H9 (cell line): Measurements from ENCODE around the gene BSPRY. TPM values are rescaled to one million over a fixed set of nuclear protein-coding genes. Genes with fewer than 3 reads are reported as not detected.

Source experiments
- DNase-seq: peaks from one replicate; pipeline ENCODE4 v3.0.0-alpha.2; 2017
- H2AFZ ChIP-seq: one replicate; pipeline ENCODE4 v1.6.1; 2013; ENCODE audit warnings: mild to moderate bottlenecking, low read length, control low read depth, moderate library complexity
- H2AK5ac ChIP-seq: 2 replicates; pipeline ENCODE4 v1.6.1; 2013; ENCODE audit warnings: low read length, control low read depth, mixed read lengths; ENCODE audit not compliant: insufficient read length
- H2BK120ac ChIP-seq: one replicate; pipeline ENCODE4 v1.6.1; 2013; ENCODE audit warnings: low read depth, mild to moderate bottlenecking, low read length, control low read depth, inconsistent platforms; ENCODE audit not compliant: poor library complexity, severe bottlenecking
- H2BK12ac ChIP-seq: 2 replicates; pipeline ENCODE4 v1.6.1; 2013; ENCODE audit warnings: low read length, control low read depth, mixed read lengths, low read depth; ENCODE audit not compliant: insufficient read length
- H2BK15ac ChIP-seq: 2 replicates; pipeline ENCODE4 v1.6.1; 2013; ENCODE audit warnings: low read depth, low read length, control low read depth
- H2BK20ac ChIP-seq: one replicate; pipeline ENCODE4 v1.6.1; 2013; ENCODE audit warnings: low read depth, mild to moderate bottlenecking, low read length, control low read depth, inconsistent platforms; ENCODE audit not compliant: poor library complexity, severe bottlenecking
- H2BK5ac ChIP-seq: 2 replicates; pipeline ENCODE4 v1.6.1; 2013; ENCODE audit warnings: low read length, control low read depth, mixed read lengths; ENCODE audit not compliant: insufficient read length
- H3K14ac ChIP-seq: 2 replicates; pipeline ENCODE4 v1.6.1; 2013; ENCODE audit warnings: low read length, control low read depth; ENCODE audit not compliant: insufficient read depth
- H3K18ac ChIP-seq: 2 replicates; pipeline ENCODE4 v1.6.1; 2013; ENCODE audit warnings: low read depth, mild to moderate bottlenecking, mixed read lengths, low read length, control low read depth; ENCODE audit not compliant: insufficient read length
- H3K23ac ChIP-seq: 2 replicates; pipeline ENCODE4 v1.6.1; 2013; ENCODE audit warnings: low read length, control low read depth, mixed read lengths, low read depth; ENCODE audit not compliant: insufficient read length
- H3K23me2 ChIP-seq: 2 replicates; pipeline ENCODE4 v1.6.1; 2013; ENCODE audit warnings: low read depth, mild to moderate bottlenecking, mixed read lengths, low read length, control low read depth; ENCODE audit not compliant: insufficient read length, poor library complexity, severe bottlenecking
- H3K27ac ChIP-seq: 2 replicates; pipeline ENCODE4 v1.5.1; 2013; ENCODE audit warnings: low read length, control low read depth, mixed read lengths, low read depth; ENCODE audit not compliant: insufficient read length
- H3K27me3 ChIP-seq: 2 replicates; pipeline ENCODE4 v1.6.1; 2013; ENCODE audit warnings: low read length, control low read depth, inconsistent platforms; ENCODE audit not compliant: insufficient read depth
- H3K4ac ChIP-seq: 2 replicates; pipeline ENCODE4 v1.6.1; 2013; ENCODE audit warnings: low read depth, mild to moderate bottlenecking, control low read depth, inconsistent platforms, low read length, moderate library complexity
- H3K4me1 ChIP-seq: 2 replicates; pipeline ENCODE4 v1.6.1; 2013; ENCODE audit warnings: low read length, control low read depth, inconsistent platforms; ENCODE audit not compliant: insufficient read depth
- H3K4me2 ChIP-seq: 2 replicates; pipeline ENCODE4 v1.6.1; 2013; ENCODE audit warnings: low read length, control low read depth, mixed read lengths; ENCODE audit not compliant: insufficient read length, insufficient read depth
- H3K56ac ChIP-seq: 2 replicates; pipeline ENCODE4 v1.6.1; 2013; ENCODE audit warnings: low read depth, mild to moderate bottlenecking, mixed read lengths, low read length, control low read depth; ENCODE audit not compliant: insufficient read length
- H3K79me1 ChIP-seq: 2 replicates; pipeline ENCODE4 v1.6.1; 2013; ENCODE audit warnings: low read depth, mild to moderate bottlenecking, moderate library complexity, low read length, control low read depth, inconsistent platforms; ENCODE audit not compliant: insufficient read depth, poor library complexity, severe bottlenecking
- H3K79me2 ChIP-seq: 2 replicates; pipeline ENCODE4 v1.6.1; 2013; ENCODE audit warnings: low read length, control low read depth, inconsistent platforms; ENCODE audit not compliant: insufficient read depth
- H3K9ac ChIP-seq: 2 replicates; pipeline ENCODE4 v1.6.1; 2013; ENCODE audit warnings: low read length, control low read depth, mixed read lengths; ENCODE audit not compliant: insufficient read length; ENCODE audit errors: extremely low read depth
- H3K9me3 ChIP-seq: one replicate; pipeline ENCODE4 v1.6.1; 2013; ENCODE audit warnings: low read depth, low read length, inconsistent platforms; ENCODE audit not compliant: control insufficient read depth
- H3T11ph ChIP-seq: one replicate; pipeline ENCODE4 v1.6.1; 2013; ENCODE audit warnings: mild to moderate bottlenecking, low read length, control low read depth, inconsistent platforms
- H4K20me1 ChIP-seq: one replicate; pipeline ENCODE4 v1.6.1; 2013; ENCODE audit not compliant: control insufficient read depth, insufficient read length, insufficient read depth
- H4K5ac ChIP-seq: 2 replicates; pipeline ENCODE4 v1.6.1; 2013; ENCODE audit warnings: low read depth, mild to moderate bottlenecking, mixed read lengths, low read length, control low read depth; ENCODE audit not compliant: insufficient read length
- H4K8ac ChIP-seq: replicated peaks from 2 replicates; pipeline ENCODE4 v1.6.1; 2013; ENCODE audit warnings: low read length, control low read depth, mixed read lengths, low read depth; ENCODE audit not compliant: insufficient read length
- H4K91ac ChIP-seq: 2 replicates; pipeline ENCODE4 v1.6.1; 2013; ENCODE audit warnings: low read depth, mild to moderate bottlenecking, moderate library complexity, mixed read lengths, low read length, control low read depth; ENCODE audit not compliant: insufficient read length
- H3K27ac Mint-ChIP-seq, 3 experiments: 2 replicates in 2 of 3; 3 replicates in 1 of 3; pipeline ENCODE4 v1.8.0; 2020 to 2021; ENCODE audit warnings: mixed read lengths in 3 of 3, mild to moderate bottlenecking in 1 of 3, moderate library complexity in 1 of 3
- H3K27me3 Mint-ChIP-seq: 2 replicates; pipeline ENCODE4 v1.8.0; 2021; ENCODE audit warnings: low read depth, mild to moderate bottlenecking, moderate library complexity, mixed read lengths
- H3K36me3 Mint-ChIP-seq, 3 experiments: 2 replicates in 2 of 3; 3 replicates in 1 of 3; pipeline ENCODE4 v1.8.0; 2020 to 2021; ENCODE audit warnings: low read depth in 3 of 3, mixed read lengths in 3 of 3; ENCODE audit not compliant: insufficient read depth in 1 of 3
- H3K4me1 Mint-ChIP-seq, 2 experiments: 2 replicates each; pipeline ENCODE4 v1.8.0; 2020; ENCODE audit warnings: mixed read lengths in 2 of 2
- H3K4me3 Mint-ChIP-seq, 2 experiments: 2 replicates in 1 of 2; 3 replicates in 1 of 2; pipeline ENCODE4 v1.8.0; 2020 to 2021; ENCODE audit warnings: mild to moderate bottlenecking in 2 of 2, mixed read lengths in 2 of 2, moderate library complexity in 1 of 2
- H3K9me3 Mint-ChIP-seq, 2 experiments: 2 replicates in 1 of 2; 3 replicates in 1 of 2; pipeline ENCODE4 v1.8.0; 2020; ENCODE audit warnings: mild to moderate bottlenecking in 2 of 2, mixed read lengths in 2 of 2, moderate library complexity in 1 of 2
- CTCF ChIP-seq: fragments of 200-600 bp; sonication (generic); conservative IDR thresholded peaks from 3 replicates; pipeline ENCODE4 v1.8.0; 2021; ENCODE audit warnings: antibody characterized with exemption, mild to moderate bottlenecking
- WGBS: extraction: QIAGEN DNeasy Blood & Tissue Kit; methylation state at CpG from one replicate; pipeline ENCODE4 v1.1.7; 2013; ENCODE audit warnings: missing lambda C conversion rate, low lambda C conversion rate, mixed read lengths; ENCODE audit not compliant: insufficient read length; ENCODE audit errors: extremely low coverage; 5-methylcytosine and 5-hydroxymethylcytosine counted together
- total RNA-seq: library from RNA; stranded (reverse); gene quantifications from 2 replicates; pipeline ENCODE4 v1.2.1, GENCODE V29; 2021

BSPRY gene
- total RNA-seq, 1 experiment from 2014 or later: 4.5 TPM

GRCh38 chr9:113395000-113395861 lies 45.9 kb downstream of the BSPRY start:
- Histone ChIP-seq H2BK12ac (no peak overlapping the region), H2BK15ac (no peak overlapping the region), H3K9ac (no peak overlapping the region), H2BK120ac (no peak overlapping the region), H3K9me3 (no peaks in the 10 kb centered on the region), H3K79me2 (no peaks in the 10 kb centered on the region), H4K5ac (no peak overlapping the region), H3K4me2 (no peak overlapping the region), H2AK5ac (no peak overlapping the region), H2BK20ac (no peak overlapping the region), H4K8ac (no peak overlapping the region), H3K56ac (no peak overlapping the region), H2AFZ (no peak overlapping the region), H3K23me2 (no peaks in the 10 kb centered on the region), H3K4ac (no peak overlapping the region), H4K91ac (no peak overlapping the region), H3K18ac (no peak overlapping the region), H3K4me1 (no peaks in the 10 kb centered on the region), H3K27ac (no peak overlapping the region), H3K23ac (no peak overlapping the region), H3T11ph (no peak overlapping the region), H3K14ac (no peak overlapping the region), H4K20me1 (no peaks in the 10 kb centered on the region), H3K79me1 (no peaks in the 10 kb centered on the region), H3K27me3 (no peaks in the 10 kb centered on the region), H2BK5ac (no peak overlapping the region)
- H3K4me1 Mint-ChIP-seq: peaks cover 2 to 4% of the 10 kb centered on the region in 2 experiments; a peak in 1 of 4 replicates
- WGBS: no CpG with 5 or more reads among the region's 9 CpGs
- H3K4me3 Mint-ChIP-seq: no peak overlapping the region; a peak in 1 of 5 replicates
- DNase-seq: no peak
- H3K9me3 Mint-ChIP-seq: no peaks in the 10 kb centered on the region
- peaks cover 0 to 18% (median 17%) of the 10 kb centered on the region in 3 experiments; a peak in 5 of 7 replicates for H3K36me3 Mint-ChIP-seq
- no peak overlapping the region for H3K27ac Mint-ChIP-seq
- TF ChIP-seq CTCF: no peak
- no peaks in the 10 kb centered on the region; the same call in 1 of the 2 replicates for H3K27me3 Mint-ChIP-seq
